Measurements from ENCODE around the gene DGKI.

DGKI gene

DNA sequence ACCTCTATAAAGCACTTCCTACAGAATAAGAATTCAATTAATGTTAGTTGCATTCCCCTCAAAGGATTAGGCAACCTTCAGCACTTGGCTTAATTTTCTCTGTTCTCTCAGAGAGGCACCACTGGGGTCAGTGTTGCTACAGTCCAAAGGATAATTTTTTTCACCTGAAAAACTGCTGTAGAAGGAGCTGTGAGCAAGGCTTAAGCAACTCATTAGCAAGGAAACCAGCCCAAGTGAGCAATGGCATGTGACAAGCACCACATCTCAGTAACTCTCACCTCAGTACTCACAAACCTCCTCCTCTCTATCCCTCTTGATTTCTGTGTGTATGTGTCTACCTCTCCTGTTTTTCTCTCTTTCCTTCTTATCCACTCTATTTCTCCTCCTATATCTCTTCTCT lies 55.9 kb downstream of the DGKI start:
- TF ChIP-seq, protein P1, sequence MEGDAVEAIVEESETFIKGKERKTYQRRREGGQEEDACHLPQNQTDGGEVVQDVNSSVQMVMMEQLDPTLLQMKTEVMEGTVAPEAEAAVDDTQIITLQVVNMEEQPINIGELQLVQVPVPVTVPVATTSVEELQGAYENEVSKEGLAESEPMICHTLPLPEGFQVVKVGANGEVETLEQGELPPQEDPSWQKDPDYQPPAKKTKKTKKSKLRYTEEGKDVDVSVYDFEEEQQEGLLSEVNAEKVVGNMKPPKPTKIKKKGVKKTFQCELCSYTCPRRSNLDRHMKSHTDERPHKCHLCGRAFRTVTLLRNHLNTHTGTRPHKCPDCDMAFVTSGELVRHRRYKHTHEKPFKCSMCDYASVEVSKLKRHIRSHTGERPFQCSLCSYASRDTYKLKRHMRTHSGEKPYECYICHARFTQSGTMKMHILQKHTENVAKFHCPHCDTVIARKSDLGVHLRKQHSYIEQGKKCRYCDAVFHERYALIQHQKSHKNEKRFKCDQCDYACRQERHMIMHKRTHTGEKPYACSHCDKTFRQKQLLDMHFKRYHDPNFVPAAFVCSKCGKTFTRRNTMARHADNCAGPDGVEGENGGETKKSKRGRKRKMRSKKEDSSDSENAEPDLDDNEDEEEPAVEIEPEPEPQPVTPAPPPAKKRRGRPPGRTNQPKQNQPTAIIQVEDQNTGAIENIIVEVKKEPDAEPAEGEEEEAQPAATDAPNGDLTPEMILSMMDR (IDR thresholded peaks at IDR 0.05; ENCODE audit: borderline replicate concordance, control extremely low read depth, extremely low read depth, insufficient read depth, missing control alignments): no peak
- DNase-seq (ENCODE audit: low spot score): no peak
- in situ Hi-C loops (cut with MboI; ENCODE audit: low sequenced_read_pairs, unreplicated experiment): no loop called here

DNA sequence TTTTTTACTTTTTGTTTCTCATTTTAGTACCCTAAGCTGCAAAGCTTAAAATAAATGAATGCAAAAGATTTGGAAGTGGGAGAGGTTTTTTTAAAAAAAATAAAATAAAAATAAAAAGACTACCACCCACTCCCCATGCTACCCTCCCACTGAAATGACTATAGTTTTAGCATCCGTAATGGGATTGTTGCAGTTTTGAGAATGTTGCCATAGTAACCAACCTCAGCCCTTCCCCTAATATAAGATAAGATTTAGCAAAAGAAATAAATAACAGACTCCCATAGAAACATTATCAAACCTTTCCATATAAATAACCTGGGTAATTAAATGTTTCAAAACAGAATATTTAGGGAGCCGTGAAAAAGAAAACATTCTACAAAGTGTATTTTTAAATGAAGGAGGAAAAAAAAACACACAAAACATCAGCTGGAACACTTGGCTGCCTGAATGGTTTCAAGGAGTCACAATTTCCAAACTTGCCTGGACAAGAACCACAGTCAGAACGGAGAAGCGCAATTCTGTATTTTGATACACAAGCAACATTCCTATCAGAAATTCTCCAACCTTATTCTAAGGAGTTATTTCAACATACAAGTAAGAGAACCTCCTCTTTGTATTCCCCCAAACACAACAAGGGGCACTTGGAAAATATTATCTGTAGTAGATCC lies 57.4 kb downstream of the DGKI start:
- TF ChIP-seq, protein P1 (IDR thresholded peaks at IDR 0.05; ENCODE audit: borderline replicate concordance, control extremely low read depth, extremely low read depth, insufficient read depth, missing control alignments): no peak
- no peak for DNase-seq (ENCODE audit: low spot score)
- in situ Hi-C loops (cut with MboI; ENCODE audit: low sequenced_read_pairs, unreplicated experiment): no loop called here

DNA sequence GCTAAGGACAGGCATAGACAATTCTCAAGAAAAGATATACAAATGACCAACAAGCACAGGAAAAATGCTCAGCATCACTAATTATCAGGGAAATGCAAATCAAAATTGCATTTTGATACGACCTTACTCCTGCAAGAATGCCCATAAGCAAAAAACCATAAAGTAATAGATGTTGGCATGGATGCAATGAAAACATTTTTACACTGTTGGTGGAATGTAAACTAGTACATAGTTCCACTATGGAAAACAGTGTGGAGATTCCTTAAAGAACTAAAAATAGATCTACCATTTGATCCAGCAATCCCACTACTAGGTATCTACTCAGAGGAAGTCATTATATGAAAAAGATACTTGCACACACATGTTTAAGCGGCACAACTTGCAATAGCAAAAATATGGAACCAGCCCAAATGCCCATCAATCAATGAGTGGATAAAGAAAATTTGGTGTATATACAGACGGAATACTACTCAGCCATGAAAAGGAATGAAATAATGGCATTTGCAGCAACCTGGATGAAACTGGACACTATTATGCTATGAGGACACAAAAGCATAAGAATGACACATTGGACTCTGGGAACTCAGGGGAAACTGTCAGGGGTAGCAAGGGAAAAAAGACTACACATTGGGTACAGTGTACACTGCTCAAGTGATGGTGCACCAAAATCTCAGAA lies 59.3 kb downstream of the DGKI start:
- DNase-seq (ENCODE audit: low spot score): no peak
- TF ChIP-seq, protein P1 (IDR thresholded peaks at IDR 0.05; ENCODE audit: borderline replicate concordance, control extremely low read depth, extremely low read depth, insufficient read depth, missing control alignments): no peak
- in situ Hi-C loops (cut with MboI; ENCODE audit: low sequenced_read_pairs, unreplicated experiment): no loop called here

DNA sequence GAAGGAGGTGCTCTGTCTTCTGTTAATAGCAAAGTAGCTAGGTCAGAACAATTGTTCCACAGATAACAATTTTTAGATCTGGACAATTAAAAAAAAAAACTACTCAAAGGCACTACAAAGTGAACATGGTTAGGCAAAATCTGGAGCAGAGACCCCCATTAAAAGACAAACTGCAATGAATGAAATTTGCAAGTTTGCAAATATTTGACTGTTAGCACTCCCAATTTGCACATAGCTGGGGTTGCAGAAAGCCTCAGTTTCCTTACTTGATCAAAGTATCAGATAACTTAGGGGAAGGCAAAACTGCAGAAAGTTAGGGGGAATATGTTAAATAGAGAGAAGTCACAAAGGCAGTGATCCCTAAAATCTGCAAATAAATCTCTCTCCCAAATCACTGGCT lies 68.3 kb downstream of the DGKI start:
- DNase-seq (ENCODE audit: low spot score): no peak
- in situ Hi-C loops (cut with MboI; ENCODE audit: low sequenced_read_pairs, unreplicated experiment): no loop called here
- TF ChIP-seq, protein P1 (IDR thresholded peaks at IDR 0.05; ENCODE audit: borderline replicate concordance, control extremely low read depth, extremely low read depth, insufficient read depth, missing control alignments): no peak

DNA sequence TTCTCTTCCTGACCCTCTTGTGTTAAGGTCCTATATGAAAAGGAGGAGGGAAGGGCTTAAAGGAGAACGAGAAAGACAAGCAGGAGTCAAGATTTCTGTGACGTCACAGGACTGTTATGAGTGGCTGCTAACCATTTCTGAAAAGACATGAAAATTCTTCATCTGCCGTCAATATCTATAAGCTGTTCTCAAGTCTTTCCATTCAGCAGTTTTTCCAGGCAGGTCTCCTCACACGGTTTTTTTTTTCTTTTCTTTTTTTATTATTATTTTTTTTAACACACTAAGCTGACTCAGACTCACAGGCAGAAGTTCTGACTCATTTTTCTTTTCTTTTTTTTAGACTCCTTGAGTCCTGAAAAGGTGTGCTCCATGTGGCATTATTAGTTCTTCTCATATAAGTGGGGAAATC lies 72.0 kb downstream of the DGKI start:
- peak; percentile 35 for DNase-seq (ENCODE audit: low spot score)
- TF ChIP-seq, protein P1 (IDR thresholded peaks at IDR 0.05; ENCODE audit: borderline replicate concordance, control extremely low read depth, extremely low read depth, insufficient read depth, missing control alignments): no peak
- in situ Hi-C loops (cut with MboI; ENCODE audit: low sequenced_read_pairs, unreplicated experiment): no loop called here

DNA sequence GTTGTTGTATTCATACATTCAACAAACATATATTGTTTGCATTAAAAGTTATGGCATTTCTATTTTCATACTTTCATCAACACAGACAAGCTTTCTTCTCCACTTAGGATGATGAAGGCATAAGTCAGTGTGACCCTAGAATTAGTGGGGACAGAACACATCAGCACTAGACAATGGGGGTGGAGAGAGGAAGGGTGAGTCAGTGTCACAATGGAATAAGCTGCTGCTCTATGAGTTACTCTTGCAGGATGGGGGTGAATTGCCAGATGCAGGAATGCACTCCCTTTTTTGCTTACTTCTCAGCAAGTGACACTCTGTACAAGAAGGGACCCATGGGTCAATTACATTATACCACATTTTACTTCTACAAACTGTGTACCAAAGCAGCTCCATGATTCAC lies 74.0 kb downstream of the DGKI start:
- in situ Hi-C loops (cut with MboI; ENCODE audit: low sequenced_read_pairs, unreplicated experiment): no loop called here
- TF ChIP-seq, protein P1 (IDR thresholded peaks at IDR 0.05; ENCODE audit: borderline replicate concordance, control extremely low read depth, extremely low read depth, insufficient read depth, missing control alignments): no peak
- no peak for DNase-seq (ENCODE audit: low spot score)

Data from GM13976 (cell line).